GM12872 (cell line): ENCODE results near the gene OR8B3.

Experiments used
- CTCF ChIP-seq: IDR thresholded peaks from 3 replicates; pipeline ENCODE4 v1.5.1; 2011; ENCODE audit warnings: low read depth, mild to moderate bottlenecking, low read length, moderate library complexity; ENCODE audit not compliant: insufficient read depth

The OR8B3 gene

GRCh38 chr11:124402326-124402922, 3.6 kb upstream of the OR8B3 start:
- peak; percentile 82 for TF ChIP-seq CTCF

- no peak for TF ChIP-seq CTCF
Observed at GRCh38 chr11:124394408-124394807, 4.4 kb downstream of the OR8B3 start.

GRCh38 chr11:124384399-124384798, 14.4 kb downstream of the OR8B3 start, which contains the start of gene OR8B2:
OR8B2 (minus strand) TSS chr11:124384499; CDS start chr11:124383343, 1,156 bp downstream.
- no peak for TF ChIP-seq CTCF

GRCh38 chr11:124380585-124380984, 18.2 kb downstream of the OR8B3 start:
- TF ChIP-seq CTCF = no peak

- no peak for TF ChIP-seq CTCF
Observed at GRCh38 chr11:124376280-124376679, 22.5 kb downstream of the OR8B3 start.

- TF ChIP-seq CTCF = no peak
Observed at GRCh38 chr11:124359566-124359965, 39.3 kb downstream of the OR8B3 start.

- TF ChIP-seq CTCF = no peak
Observed at GRCh38 chr11:124346311-124346955, 52.4 kb downstream of the OR8B3 start.
